WTC11 (cell line): ENCODE measurements around the gene RNF38.

Experiments used
- ATF1 ChIP-seq: sonication (generic); formaldehyde crosslinking; IDR thresholded peaks from 2 replicates; pipeline ENCODE4 v1.8.1; 2023; ENCODE audit warnings: mild to moderate bottlenecking, moderate library complexity, missing genetic modification reagents
- ATF2 ChIP-seq: sonication (generic); formaldehyde crosslinking; IDR thresholded peaks from 2 replicates; pipeline ENCODE4 v1.8.1; 2022; ENCODE audit warnings: low read depth, missing genetic modification reagents, borderline replicate concordance
- CREB1 ChIP-seq: sonication (generic); formaldehyde crosslinking; IDR thresholded peaks from 2 replicates; pipeline ENCODE4 v1.8.0; 2023; ENCODE audit warnings: mild to moderate bottlenecking, missing genetic modification reagents
- CREM ChIP-seq: sonication (generic); formaldehyde crosslinking; IDR thresholded peaks from 2 replicates; pipeline ENCODE4 v1.8.1; 2022; ENCODE audit warnings: mild to moderate bottlenecking, missing genetic modification reagents, moderate library complexity
- CTCF ChIP-seq: fragments of 200-600 bp; IDR thresholded peaks from 2 replicates; pipeline ENCODE4 v1.8.0; 2022; ENCODE audit warnings: antibody characterized with exemption
- FOXJ3 ChIP-seq: sonication (generic); formaldehyde crosslinking; IDR thresholded peaks from 2 replicates; pipeline ENCODE4 v1.9.0; 2021; ENCODE audit warnings: missing genetic modification reagents, mild to moderate bottlenecking, borderline replicate concordance
- KAT7 ChIP-seq: sonication (generic); formaldehyde crosslinking; IDR thresholded peaks from 2 replicates; pipeline ENCODE4 v1.8.1; 2023; ENCODE audit warnings: missing genetic modification reagents, mild to moderate bottlenecking, borderline replicate concordance
- MAX ChIP-seq: sonication (generic); formaldehyde crosslinking; IDR thresholded peaks from 2 replicates; pipeline ENCODE4 v1.8.0; 2022; ENCODE audit warnings: mild to moderate bottlenecking, missing genetic modification reagents
- RORB ChIP-seq: fragments of 250-450 bp; sonication (Bioruptor Pico); IDR thresholded peaks from 2 replicates; pipeline ENCODE4 v1.9.0; 2021; ENCODE audit warnings: mild to moderate bottlenecking
- USF2 ChIP-seq: sonication (generic); formaldehyde crosslinking; IDR thresholded peaks from 2 replicates; pipeline ENCODE4 v1.8.1; 2023; ENCODE audit warnings: mild to moderate bottlenecking, missing genetic modification reagents, moderate library complexity
- ZBTB21 ChIP-seq: sonication (generic); formaldehyde crosslinking; IDR thresholded peaks from 2 replicates; pipeline ENCODE4 v1.8.1; 2023; ENCODE audit warnings: mild to moderate bottlenecking, missing genetic modification reagents, borderline replicate concordance
- ZNF138 ChIP-seq: sonication (generic); formaldehyde crosslinking; conservative IDR thresholded peaks from 2 replicates; pipeline ENCODE4 v1.8.1; 2022; ENCODE audit warnings: mild to moderate bottlenecking, moderate library complexity, missing genetic modification reagents
- ZNF281 ChIP-seq: sonication (generic); formaldehyde crosslinking; IDR thresholded peaks from 2 replicates; pipeline ENCODE4 v1.8.0; 2023; ENCODE audit warnings: mild to moderate bottlenecking, missing genetic modification reagents

- TF ChIP-seq CTCF (no peak), ZNF281 (CRISPR knock-in tag) (no peak), ZBTB21 (CRISPR knock-in tag) (no peak), CREB1 (CRISPR knock-in tag) (no peak), ATF2 (CRISPR knock-in tag) (no peak), FOXJ3 (CRISPR knock-in tag) (no peak), CREM (CRISPR knock-in tag) (no peak), ATF1 (CRISPR knock-in tag) (no peak), KAT7 (no peak), USF2 (CRISPR knock-in tag) (no peak), RORB (CRISPR knock-in tag) (no peak), ZNF138 (CRISPR knock-in tag) (no peak), MAX (no peak)
These were observed 1.9 kb upstream of the RNF38 start for GRCh38 chr9:36401897-36402480.
